HCT116 (cell line): ENCODE results near the gene GASK1A. TPM values are rescaled to one million over a fixed set of nuclear protein-coding genes. Genes with fewer than 3 reads are reported as not detected.

ENCODE experiments used
- ATAC-seq: fragments of 200-7000 bp; cut with Tn5 transposase; 2 replicates; pipeline ENCODE4 v1.9.1; 2020; ENCODE audit warnings: mild to moderate bottlenecking, moderate library complexity
- BruUV-seq: library from RNA; stranded (reverse); fragments of 400-500 nt; replicated peaks from 2 replicates; lab custom pipeline; 2021; lab: Mats Ljungman, UMichigan
- CTCF ChIA-PET: fragments of 300-600 bp; sonication (Branson Sonifier 250); formaldehyde crosslinking; loops from one replicate; lab custom pipeline; 2021; ENCODE audit warnings: antibody characterized with exemption; lab: Charles Lee
- POLR2A ChIA-PET: fragments of 300-600, 350-600 bp; sonication (Branson Sonifier 250); formaldehyde crosslinking; loops from one replicate; lab custom pipeline; 2021; ENCODE audit warnings: antibody characterized with exemption; lab: Charles Lee
- RAD21 ChIA-PET, 2 experiments: fragments of 300-600 bp; sonication (Branson Sonifier 250); formaldehyde crosslinking; loops; one replicate each; lab custom pipeline; 2023; ENCODE audit warnings: low total read pairs in 2 of 2; ENCODE audit not compliant: uncharacterized antibody in 2 of 2, unreplicated experiment in 2 of 2, low non-redundant PET in 1 of 2; lab: Charles Lee
- DNase-seq: peaks from one replicate; pipeline ENCODE4 v3.0.0-alpha.2; 2010; ENCODE audit warnings: low read depth, low spot score
- H2AFZ ChIP-seq: fragments of 200-600 bp; shearing (Covaris generic), sonication (generic); 2 replicates; pipeline ENCODE4 v1.6.1; 2017; ENCODE audit warnings: low read depth, mixed run types, mixed read lengths, antibody characterized with exemption, low read length; ENCODE audit not compliant: poor library complexity, severe bottlenecking
- H3K27ac ChIP-seq: 2 replicates; pipeline ENCODE4 v1.5.1; 2012; ENCODE audit warnings: low read depth, low read length
- H3K27me3 ChIP-seq: fragments of 200-600 bp; sonication (generic); 2 replicates; pipeline ENCODE4 v1.6.1; 2016; ENCODE audit warnings: mixed run types, low read length, mixed read lengths; ENCODE audit not compliant: insufficient read depth
- H3K36me3 ChIP-seq, 2 experiments: fragments of 200-500 bp in 1 of 2; fragments of 200-600 bp in 1 of 2; sonication (Bioruptor generic) in 1 of 2; sonication (generic) in 1 of 2; 2 replicates each; pipeline versions ENCODE4 v1.5.1 to v1.6.1; 2014 to 2016; ENCODE audit warnings: low read length in 2 of 2, inconsistent platforms in 1 of 2, mixed read lengths in 1 of 2, mixed run types in 1 of 2; ENCODE audit not compliant: insufficient read depth in 2 of 2, control insufficient read depth in 1 of 2
- H3K4me1 ChIP-seq, 2 experiments: fragments of 200-600 bp in 1 of 2; sonication (generic) in 1 of 2; 2 replicates each; pipeline versions ENCODE4 v1.5.1 to v1.6.1; 2012 to 2017; ENCODE audit warnings: low read length in 2 of 2, inconsistent platforms in 1 of 2, mild to moderate bottlenecking in 1 of 2, mixed read lengths in 1 of 2, mixed run types in 1 of 2, moderate library complexity in 1 of 2; ENCODE audit not compliant: insufficient read depth in 2 of 2, control insufficient read depth in 1 of 2
- H3K4me2 ChIP-seq: fragments of 200-600 bp; sonication (generic); 2 replicates; pipeline ENCODE4 v1.6.1; 2017; ENCODE audit warnings: mixed run types, low read length, mixed read lengths
- H3K4me3 ChIP-seq, 2 experiments: fragments of 200-600 bp in 1 of 2; sonication (generic) in 1 of 2; replicated peaks in 1 of 2; 2 replicates each; pipeline ENCODE4 v1.5.1; 2011 to 2016; ENCODE audit warnings: low read length in 2 of 2, control low read depth in 1 of 2, low read depth in 1 of 2, mild to moderate bottlenecking in 1 of 2, mixed read lengths in 1 of 2, mixed run types in 1 of 2
- H3K79me2 ChIP-seq: fragments of 200-600 bp; sonication (generic); 2 replicates; pipeline ENCODE4 v1.6.1; 2017; ENCODE audit warnings: mild to moderate bottlenecking, mixed run types, low read length, moderate library complexity, mixed read lengths; ENCODE audit not compliant: insufficient read depth
- H3K9ac ChIP-seq: fragments of 200-600 bp; sonication (generic); 2 replicates; pipeline ENCODE4 v1.6.1; 2016; ENCODE audit warnings: low read length, mixed read lengths
- H3K9me2 ChIP-seq: fragments of 200-600 bp; sonication (generic), shearing (Covaris generic); 2 replicates; pipeline ENCODE4 v1.6.1; 2017; ENCODE audit warnings: mixed run types, mild to moderate bottlenecking, moderate library complexity; ENCODE audit not compliant: insufficient read depth
- H3K9me3 ChIP-seq, 2 experiments: fragments of 200-500 bp in 1 of 2; fragments of 200-600 bp in 1 of 2; sonication (Bioruptor generic) in 1 of 2; sonication (generic) in 1 of 2; 2 replicates each; pipeline ENCODE4 v1.6.1; 2014 to 2017; ENCODE audit warnings: low read length in 2 of 2, mixed read lengths in 2 of 2, inconsistent platforms in 1 of 2, low read depth in 1 of 2, mild to moderate bottlenecking in 1 of 2, mixed run types in 1 of 2, moderate library complexity in 1 of 2; ENCODE audit not compliant: control insufficient read depth in 1 of 2, insufficient read depth in 1 of 2
- H4K20me1 ChIP-seq: fragments of 200-600 bp; sonication (generic), shearing (Covaris generic); 2 replicates; pipeline ENCODE4 v1.6.1; 2017; ENCODE audit warnings: mixed run types, mild to moderate bottlenecking, moderate library complexity; ENCODE audit not compliant: insufficient read depth
- ATF3 ChIP-seq: IDR thresholded peaks from 2 replicates; pipeline ENCODE4 v1.6.1; 2012
- CBX3 ChIP-seq: IDR thresholded peaks from 2 replicates; pipeline ENCODE4 v1.6.1; 2012; ENCODE audit warnings: low read depth
- CEBPB ChIP-seq: IDR thresholded peaks from 2 replicates; pipeline ENCODE4 v1.6.1; 2012; ENCODE audit warnings: low read depth
- CTCF ChIP-seq, 3 experiments: fragments of 200-600 bp in 1 of 3; sonication (generic) in 1 of 3; IDR thresholded peaks in 2 of 3; conservative IDR thresholded peaks in 1 of 3; 2 replicates each; pipeline ENCODE4 v1.5.1; 2012 to 2017; ENCODE audit warnings: low read depth in 2 of 3, low read length in 2 of 3, antibody characterized with exemption in 1 of 3, borderline replicate concordance in 1 of 3, control low read depth in 1 of 3, mild to moderate bottlenecking in 1 of 3, mixed read lengths in 1 of 3, mixed run types in 1 of 3, moderate library complexity in 1 of 3; ENCODE audit not compliant: insufficient read depth in 1 of 3
- EGR1 ChIP-seq: IDR thresholded peaks from 2 replicates; pipeline ENCODE4 v1.6.1; 2012; ENCODE audit warnings: low read depth
- ELF1 ChIP-seq: IDR thresholded peaks from 2 replicates; pipeline ENCODE4 v1.6.1; 2012; ENCODE audit warnings: low read depth, borderline replicate concordance
- EZH2 ChIP-seq: fragments of 200-600 bp; sonication (generic); IDR thresholded peaks from 2 replicates; pipeline ENCODE4 v1.6.1; 2017; ENCODE audit warnings: antibody characterized with exemption, mixed run types
- EZH2phosphoT487 ChIP-seq: fragments of 200-600 bp; IDR thresholded peaks from 2 replicates; pipeline ENCODE4 v1.6.1; 2018; ENCODE audit warnings: antibody characterized with exemption, borderline replicate concordance
- JUND ChIP-seq: IDR thresholded peaks from 2 replicates; pipeline ENCODE4 v1.6.1; 2012
- MAX ChIP-seq: IDR thresholded peaks from 2 replicates; pipeline ENCODE4 v1.6.1; 2012
- POLR2A ChIP-seq: IDR thresholded peaks from 2 replicates; pipeline ENCODE4 v1.7.0; 2011; ENCODE audit warnings: borderline replicate concordance; ENCODE audit not compliant: insufficient read depth, insufficient read length; ENCODE audit errors: extremely low read depth
- SP1 ChIP-seq: IDR thresholded peaks from 2 replicates; pipeline ENCODE4 v1.6.1; 2012; ENCODE audit warnings: low read depth
- SRF ChIP-seq: IDR thresholded peaks from 2 replicates; pipeline ENCODE4 v1.6.1; 2012; ENCODE audit warnings: low read depth
- TCF7L2 ChIP-seq: IDR thresholded peaks from 2 replicates; pipeline ENCODE4 v1.7.0; 2011; ENCODE audit warnings: borderline replicate concordance, inconsistent platforms; ENCODE audit not compliant: insufficient read depth, insufficient read length; ENCODE audit errors: extremely low read depth
- YY1 ChIP-seq: IDR thresholded peaks from 2 replicates; pipeline ENCODE4 v1.6.1; 2011; ENCODE audit warnings: low read length, low read depth, moderate library complexity, mild to moderate bottlenecking; ENCODE audit not compliant: insufficient replicate concordance; ENCODE audit errors: extremely low read depth
- ZFX ChIP-seq: fragments of 450-650 bp; IDR thresholded peaks from 2 replicates; pipeline ENCODE4 v1.6.1; 2017
- ZNF274 ChIP-seq: fragments of 200-500 bp; sonication (Bioruptor generic); IDR thresholded peaks from 2 replicates; pipeline ENCODE4 v1.6.1; 2014; ENCODE audit warnings: mild to moderate bottlenecking, low read depth, low read length, inconsistent platforms
- intact Hi-C: fragments of 100-400 bp; cut with micrococcal nuclease; formaldehyde crosslinking; loops from 2 replicates; pipeline ENCODE4 v1.10.0; 2022
- total RNA-seq: library from RNA; stranded (reverse); gene quantifications from one replicate; pipeline ENCODE4 v1.2.1, GENCODE V29; 2021; ENCODE audit not compliant: unreplicated experiment

The GASK1A gene
- total RNA-seq, 1 experiment from 2014 or later, result 1.0 TPM

GRCh38 chr3:43017593-43018195, 38.6 kb downstream of the GASK1A start:
- no peak overlapping the region for H3K9ac ChIP-seq
- no peaks in the 10 kb centered on the region for H3K36me3 ChIP-seq
- no TSS peak for BruUV-seq
- ChIA-PET RAD21 (no interaction called here), CTCF (no interaction called here), POLR2A (no interaction called here)
- no peaks in the 10 kb centered on the region for H4K20me1 ChIP-seq
- intact Hi-C loops, result no loop called here
- H3K27ac ChIP-seq, result no peak overlapping the region
- DNase-seq, result no peak
- no peaks in the 10 kb centered on the region for H3K79me2 ChIP-seq
- no peak overlapping the region for H3K4me3 ChIP-seq
- TF ChIP-seq MAX, result no peak
- no peak for TF ChIP-seq TCF7L2
- TF ChIP-seq EGR1, result no peak
- no peak for TF ChIP-seq EZH2
- no peak for TF ChIP-seq ZNF274
- no peaks in the 10 kb centered on the region for H3K9me2 ChIP-seq
- H2AFZ ChIP-seq, result no peak overlapping the region
- H3K9me3 ChIP-seq, result no peaks in the 10 kb centered on the region
- no peak for ATAC-seq
- H3K4me2 ChIP-seq, result no peak overlapping the region
- H3K4me1 ChIP-seq, result peaks cover 0 to 8% of the 10 kb centered on the region in 2 experiments; a peak in 1 of 4 replicates
- no peaks in the 10 kb centered on the region for H3K27me3 ChIP-seq

GRCh38 chr3:43018246-43018645, 39.1 kb downstream of the GASK1A start:
- ChIA-PET RAD21 (no interaction called here), POLR2A (no interaction called here), CTCF (no interaction called here)
- Histone ChIP-seq H3K4me1 (peaks cover 0 to 12% of the 10 kb centered on the region in 2 experiments; a peak in 1 of 4 replicates), H3K36me3 (no peaks in the 10 kb centered on the region), H3K4me3 (no peak overlapping the region), H2AFZ (no peak overlapping the region), H4K20me1 (no peaks in the 10 kb centered on the region), H3K9ac (no peak overlapping the region), H3K4me2 (no peak overlapping the region), H3K27me3 (no peaks in the 10 kb centered on the region), H3K79me2 (no peaks in the 10 kb centered on the region), H3K9me3 (no peaks in the 10 kb centered on the region), H3K27ac (no peak overlapping the region), H3K9me2 (no peaks in the 10 kb centered on the region)
- intact Hi-C loops, result no loop called here
- DNase-seq (no peak), ATAC-seq (no peak)
- BruUV-seq, result no TSS peak
- TF ChIP-seq EZH2phosphoT487 (no peak), ELF1 (no peak), JUND (no peak), MAX (no peak), CEBPB (no peak), EGR1 (no peak), CTCF (IDR thresholded peaks at IDR 0.05 in 2 of 3, conservative IDR thresholded peaks at IDR 0.05 in 1 of 3; ENCODE audit: borderline replicate concordance in 1 of 3, insufficient read depth in 1 of 3, low read depth in 2 of 3, low read length in 2 of 3) (no peak), TCF7L2 (no peak), SRF (no peak), ATF3 (no peak), ZFX (no peak), SP1 (no peak), YY1 (no peak), POLR2A (no peak), CBX3 (no peak)
